Skeletal muscle tissue (tissue), 4 donors: ENCODE measurements around the gene ZNF578. TPM values are rescaled to one million over a fixed set of nuclear protein-coding genes. Genes with fewer than 3 reads are reported as not detected.
"Not testable (repeated sequence)": the region's sequence is repeated elsewhere in the genome, so short reads cannot be mapped to it uniquely, and the experiment has no call there.

ENCODE experiments used
- H3K27ac ChIP-seq: one replicate; pipeline ENCODE4 v1.7.0; 2013; ENCODE audit warnings: mild to moderate bottlenecking, low read depth, low read length, inconsistent platforms
- H3K27me3 ChIP-seq, 3 donors: one replicate each; pipeline ENCODE4 v1.7.0; 2013; ENCODE audit warnings: low read length in 3 of 3; ENCODE audit not compliant: control insufficient read depth in 3 of 3, insufficient read depth in 3 of 3
- H3K36me3 ChIP-seq, 3 donors: one replicate each; pipeline ENCODE4 v1.7.0; 2013; ENCODE audit warnings: low read length in 3 of 3; ENCODE audit not compliant: control insufficient read depth in 3 of 3, insufficient read depth in 3 of 3
- H3K4me1 ChIP-seq, 3 donors: one replicate each; pipeline ENCODE4 v1.7.0; 2013; ENCODE audit warnings: low read length in 3 of 3, mild to moderate bottlenecking in 3 of 3; ENCODE audit not compliant: control insufficient read depth in 3 of 3, insufficient read depth in 3 of 3
- H3K4me3 ChIP-seq, 3 donors: one replicate each; pipeline ENCODE4 v1.7.0; 2013; ENCODE audit warnings: low read length in 3 of 3
- H3K9ac ChIP-seq, 3 donors: one replicate each; pipeline ENCODE4 v1.7.0; 2013; ENCODE audit warnings: low read length in 3 of 3, mild to moderate bottlenecking in 3 of 3, moderate library complexity in 2 of 3, low read depth in 1 of 3
- H3K9me3 ChIP-seq, 3 donors: one replicate each; pipeline ENCODE4 v1.7.0; 2013; ENCODE audit warnings: low read length in 3 of 3; ENCODE audit not compliant: control insufficient read depth in 3 of 3
- total RNA-seq: library from RNA; depleted of rRNA; stranded (reverse); fragments of >200 nt; gene quantifications from one replicate; pipeline ENCODE4 v1.2.3, GENCODE V29; 2014
- donor health status: Osteomylitis.

The ZNF578 gene
- total RNA-seq, 1 donor from 2014 or later = 5.7 TPM

GRCh38 chr19:52500991-52501390 lies 47.6 kb downstream of the ZNF578 start:
- not testable (repeated sequence) for H3K9ac ChIP-seq, H3K27ac ChIP-seq, H3K9me3 ChIP-seq, H3K4me1 ChIP-seq, H3K4me3 ChIP-seq, H3K27me3 ChIP-seq, H3K36me3 ChIP-seq

- Histone ChIP-seq H3K27ac (no peak overlapping the region), H3K36me3 (peaks cover 5 to 13% (median 9%) of the 10 kb centered on the region in 3 donors), H3K4me1 (no peaks in the 10 kb centered on the region), H3K27me3 (no peaks in the 10 kb centered on the region), H3K4me3 (no peak overlapping the region), H3K9ac (no peak overlapping the region), H3K9me3 (peaks cover 0 to 11% (median 3%) of the 10 kb centered on the region in 3 donors)
Observed at GRCh38 chr19:52507266-52507665, 53.9 kb downstream of the ZNF578 start.

- Histone ChIP-seq H3K9me3 (peaks cover 3 to 10% (median 10%) of the 10 kb centered on the region in 3 donors), H3K27me3 (no peaks in the 10 kb centered on the region)
Observed at GRCh38 chr19:52516191-52516590, 62.8 kb downstream of the ZNF578 start.

GRCh38 chr19:52518646-52519045 lies 65.3 kb downstream of the ZNF578 start:
- peaks cover 0 to 4% (median 0%) of the 10 kb centered on the region in 3 donors for H3K36me3 ChIP-seq
- H3K9ac ChIP-seq = no peak overlapping the region
- H3K4me1 ChIP-seq = no peaks in the 10 kb centered on the region
- no peak overlapping the region for H3K27ac ChIP-seq
- no peak overlapping the region for H3K4me3 ChIP-seq
- no peaks in the 10 kb centered on the region for H3K27me3 ChIP-seq
- peaks cover 0 to 8% (median 2%) of the 10 kb centered on the region in 3 donors for H3K9me3 ChIP-seq

More at GRCh38 chr19:52516191-52516590, 62.8 kb downstream of the ZNF578 start:
- H3K27ac ChIP-seq = no peak overlapping the region
- H3K9ac ChIP-seq = no peak overlapping the region
- peaks cover under 1 to 4% (median 2%) of the 10 kb centered on the region in 3 donors for H3K36me3 ChIP-seq
- H3K4me3 ChIP-seq = no peak overlapping the region
- no peaks in the 10 kb centered on the region for H3K4me1 ChIP-seq

DNA sequence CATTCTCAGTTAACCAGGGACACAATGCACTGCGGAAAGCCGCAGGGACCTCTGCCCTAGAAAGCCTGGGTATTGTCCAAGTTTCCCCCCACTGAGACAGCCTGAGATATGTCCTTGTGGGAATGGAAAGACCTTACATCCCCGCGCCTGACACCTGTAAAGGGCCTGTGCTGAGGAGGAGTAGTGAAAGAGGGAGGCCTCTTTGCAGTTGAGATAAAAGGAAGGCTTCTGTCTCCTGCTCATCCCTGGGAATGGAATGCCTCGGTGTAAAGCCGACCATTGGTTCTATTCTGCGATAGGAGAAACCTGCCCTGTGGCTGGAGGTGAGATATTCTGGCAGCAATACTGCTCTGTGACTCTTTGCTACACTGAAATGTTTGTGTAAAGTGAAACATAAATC lies 65.8 kb downstream of the ZNF578 start:
- not testable (repeated sequence) for H3K4me3 ChIP-seq, H3K27me3 ChIP-seq, H3K9me3 ChIP-seq, H3K36me3 ChIP-seq, H3K4me1 ChIP-seq, H3K27ac ChIP-seq, H3K9ac ChIP-seq

DNA sequence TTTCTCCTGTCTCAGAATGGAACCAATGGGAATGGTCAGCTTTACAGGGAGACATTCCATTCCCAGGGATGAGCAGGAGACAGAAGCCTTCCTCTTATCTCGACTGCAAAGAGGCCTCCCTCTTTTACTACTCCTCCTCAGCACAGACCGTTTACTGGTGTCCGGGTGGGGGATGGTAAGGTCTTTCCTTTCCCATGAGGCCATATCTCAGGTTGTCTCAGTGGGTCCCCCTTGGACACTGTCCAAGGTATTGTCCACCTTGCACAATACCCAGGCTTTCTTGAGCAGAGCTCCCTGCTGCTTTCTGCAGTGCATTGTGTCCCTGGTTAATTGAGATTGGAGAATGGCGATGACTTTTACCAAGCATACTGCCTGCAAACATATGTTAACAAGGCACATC lies 66.7 kb downstream of the ZNF578 start:
- Histone ChIP-seq H3K27me3 (no peaks in the 10 kb centered on the region), H3K4me1 (no peaks in the 10 kb centered on the region), H3K9me3 (peaks cover 0 to 8% (median 0%) of the 10 kb centered on the region in 3 donors), H3K4me3 (no peak overlapping the region), H3K36me3 (peaks cover 0 to 4% (median 0%) of the 10 kb centered on the region in 3 donors), H3K9ac (no peak overlapping the region), H3K27ac (no peak overlapping the region)

- Histone ChIP-seq H3K9me3 (peaks cover 0 to 8% (median 0%) of the 10 kb centered on the region in 3 donors), H3K27ac (no peak overlapping the region), H3K9ac (no peak overlapping the region), H3K4me3 (no peak overlapping the region), H3K4me1 (peaks cover 3 to 5% (median 4%) of the 10 kb centered on the region in 3 donors), H3K27me3 (no peaks in the 10 kb centered on the region), H3K36me3 (no peaks in the 10 kb centered on the region)
Observed at GRCh38 chr19:52522551-52522950, 69.2 kb downstream of the ZNF578 start.

GRCh38 chr19:52524086-52524485 lies 70.7 kb downstream of the ZNF578 start:
- no peak overlapping the region for H3K9ac ChIP-seq
- peaks cover 13 to 15% (median 15%) of the 10 kb centered on the region in 3 donors for H3K4me1 ChIP-seq
- H3K9me3 ChIP-seq = peaks cover 0 to 5% (median 0%) of the 10 kb centered on the region in 3 donors
- H3K4me3 ChIP-seq = no peak overlapping the region
- H3K27me3 ChIP-seq = no peaks in the 10 kb centered on the region
- H3K36me3 ChIP-seq = no peaks in the 10 kb centered on the region
- no peak overlapping the region for H3K27ac ChIP-seq

DNA sequence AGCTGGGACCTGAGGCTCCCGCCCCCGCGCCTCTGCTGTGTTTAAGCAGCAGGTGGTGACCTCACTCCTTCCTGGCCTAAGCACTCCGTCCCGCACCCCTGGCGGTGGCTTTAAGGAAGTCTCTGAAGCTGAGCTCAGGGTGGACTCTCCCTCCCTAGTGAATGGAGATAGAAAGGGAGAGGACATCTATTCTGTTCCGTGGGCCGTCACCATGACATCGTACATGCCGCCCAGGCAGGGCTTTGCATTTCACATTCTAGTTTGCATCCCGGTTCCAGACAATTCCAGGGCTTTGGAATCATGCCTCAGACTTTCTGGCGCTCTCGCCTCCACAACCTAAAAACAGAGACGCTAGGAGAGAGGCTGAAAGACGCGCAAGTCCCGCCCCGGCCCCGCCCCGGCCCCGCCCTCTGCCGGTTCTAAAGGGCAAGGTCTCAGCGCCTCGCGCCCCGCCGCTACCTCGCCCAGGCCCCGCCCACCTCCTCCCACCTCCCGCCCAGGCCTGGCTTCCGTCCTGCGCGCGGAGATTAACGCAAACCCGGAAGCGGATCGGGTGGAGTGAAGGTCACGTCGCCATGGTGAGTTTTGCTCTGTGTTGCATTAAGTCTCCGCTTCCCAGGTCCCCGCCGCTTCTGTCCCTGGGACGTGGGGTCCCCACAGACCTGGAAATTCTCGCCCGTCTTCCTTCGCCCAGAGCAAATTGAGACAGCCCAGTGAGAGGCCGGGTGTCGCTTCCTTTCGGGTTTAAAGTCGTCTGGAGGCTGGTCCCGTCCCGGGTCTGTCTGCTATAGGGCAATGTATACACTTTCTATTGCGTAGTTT lies 74.0 kb downstream of the ZNF578 start, which contains the start of gene ZNF808:
Gene ZNF808 (plus strand): TSS at position 535 of the 822 bp plus-strand sequence. CDS start 15,617 bp downstream, outside the sequence.
- Histone ChIP-seq H3K4me3 (peak within 1 kb of the TSS; percentile 81 to 95 (median 94)), H3K4me1 (peaks cover 14 to 16% (median 15%) of the 10 kb centered on the region in 3 donors), H3K27ac (peak within 1 kb of the TSS; percentile 88), H3K27me3 (no peaks in the 10 kb centered on the region), H3K36me3 (no peaks in the 10 kb centered on the region), H3K9ac (peak within 1 kb of the TSS; percentile 92 to 98 (median 96)), H3K9me3 (no peaks in the 10 kb centered on the region)

DNA sequence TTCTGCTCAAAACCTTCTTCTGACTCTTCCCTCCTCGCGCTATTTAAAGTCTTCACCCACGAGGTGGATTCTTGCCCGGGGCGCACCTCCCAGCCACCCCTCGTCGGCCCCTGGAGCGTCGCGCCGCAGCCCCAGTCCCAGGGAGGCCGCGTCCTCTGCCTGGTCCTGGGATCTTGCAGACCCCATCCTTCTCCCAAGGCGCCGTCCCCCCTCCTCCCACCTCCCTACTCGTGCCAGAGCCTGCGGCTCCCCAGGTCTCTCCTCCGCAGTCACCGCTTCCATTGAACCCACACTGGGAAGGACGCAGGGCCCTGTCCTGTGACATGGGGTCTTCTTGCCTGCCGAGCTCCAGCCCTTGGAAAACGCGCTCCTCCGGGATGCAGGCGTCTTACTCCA lies 74.6 kb downstream of the ZNF578 start:
- Histone ChIP-seq H3K27ac (peak overlapping the region; percentile 88), H3K9me3 (no peaks in the 10 kb centered on the region), H3K27me3 (no peaks in the 10 kb centered on the region), H3K4me1 (peaks cover 14 to 16% (median 15%) of the 10 kb centered on the region in 3 donors), H3K9ac (peak overlapping the region; percentile 92 to 98 (median 96)), H3K4me3 (peak overlapping the region; percentile 81 to 95 (median 94)), H3K36me3 (no peaks in the 10 kb centered on the region)
